CD4-positive, alpha-beta T cell treated with Interleukin-4 for 4 hours (primary cell): Measurements from ENCODE around the gene RAB9B.

Source experiments
- DNase-seq: peaks from one replicate; pipeline ENCODE4 v3.0.0-alpha.2; 2020

RAB9B gene

GRCh38 chrX:103806862-103807474 lies 25.1 kb downstream of the RAB9B start:
- DNase-seq: no peak

DNA sequence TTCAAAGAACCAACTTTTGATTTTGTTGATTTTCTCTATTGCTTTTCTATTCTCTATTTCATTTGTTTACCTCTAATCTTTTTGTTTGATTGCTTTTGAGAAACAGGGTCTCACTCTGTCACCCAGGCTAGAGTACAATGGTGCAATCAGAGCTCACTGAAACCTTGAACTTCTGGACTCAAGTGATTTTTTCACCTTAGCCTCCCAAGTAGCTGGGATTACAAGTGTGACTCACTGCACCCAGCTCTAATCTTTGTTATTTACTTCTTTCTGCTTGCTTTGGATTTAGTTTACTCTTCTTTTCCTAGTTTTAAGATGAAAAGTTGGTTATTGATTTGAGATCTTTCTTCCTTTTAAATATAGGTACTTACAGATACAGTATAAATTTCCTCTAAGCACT lies 26.2 kb downstream of the RAB9B start:
- DNase-seq: no peak

- DNase-seq: no peak
Measured at GRCh38 chrX:103800318-103800717, 31.7 kb downstream of the RAB9B start.

DNA sequence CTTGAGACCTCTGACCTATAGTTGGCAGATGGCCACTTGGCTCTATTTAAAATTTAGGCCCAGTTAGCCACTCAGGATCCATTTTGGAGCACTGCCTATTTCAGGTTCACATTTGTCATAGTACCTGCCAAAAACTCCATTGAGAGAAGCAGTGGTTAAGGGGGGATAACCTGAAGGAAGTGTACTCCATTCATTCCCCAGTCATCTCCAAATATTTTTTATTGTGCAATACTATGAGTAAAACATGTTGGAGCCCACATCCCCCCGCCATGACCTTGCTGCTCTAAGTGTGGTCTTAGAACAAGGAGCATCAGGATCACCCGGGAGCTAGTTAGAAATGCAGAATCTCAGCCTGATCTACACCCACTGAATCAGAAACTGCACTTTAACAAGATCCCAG lies 34.4 kb downstream of the RAB9B start:
- no peak for DNase-seq

DNA sequence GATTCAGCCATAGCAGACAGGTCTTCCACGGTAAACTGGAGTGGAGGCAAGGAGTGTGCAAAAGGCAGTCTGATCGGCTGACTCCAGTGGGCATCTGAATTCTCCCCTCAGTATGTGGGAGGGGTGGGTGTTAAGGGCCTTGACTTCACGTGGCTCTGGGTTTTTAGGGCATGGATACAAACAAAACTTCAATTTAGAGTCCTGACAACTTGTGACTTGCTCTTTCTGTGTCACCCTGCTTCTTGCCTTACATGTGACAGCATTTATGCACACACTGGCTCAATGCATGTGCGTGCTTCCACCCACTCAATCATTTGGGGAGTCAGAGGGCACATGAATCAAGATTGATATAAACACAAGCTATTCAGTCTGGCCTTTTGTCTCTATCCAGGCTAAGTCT lies 37.9 kb downstream of the RAB9B start:
- DNase-seq: no peak

DNA sequence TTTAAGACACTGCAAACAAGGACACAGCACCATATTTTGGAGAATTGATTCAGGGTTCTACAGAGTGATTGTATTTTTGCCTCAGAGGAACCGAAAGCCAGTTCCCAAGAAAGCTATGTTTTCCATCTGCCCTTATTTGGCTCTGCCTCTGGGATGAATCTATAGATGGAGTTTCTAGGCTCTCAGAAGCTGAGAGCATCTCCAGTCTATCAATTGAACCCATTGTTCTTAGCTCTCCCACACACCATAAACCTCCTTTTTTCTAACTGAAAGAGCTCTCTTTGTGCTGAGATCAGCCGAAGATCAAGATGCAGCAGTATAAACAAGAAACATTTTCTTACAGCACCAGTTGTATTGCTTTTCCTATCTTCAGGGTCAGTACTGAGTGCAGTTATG lies 38.5 kb downstream of the RAB9B start:
- no peak for DNase-seq

DNA sequence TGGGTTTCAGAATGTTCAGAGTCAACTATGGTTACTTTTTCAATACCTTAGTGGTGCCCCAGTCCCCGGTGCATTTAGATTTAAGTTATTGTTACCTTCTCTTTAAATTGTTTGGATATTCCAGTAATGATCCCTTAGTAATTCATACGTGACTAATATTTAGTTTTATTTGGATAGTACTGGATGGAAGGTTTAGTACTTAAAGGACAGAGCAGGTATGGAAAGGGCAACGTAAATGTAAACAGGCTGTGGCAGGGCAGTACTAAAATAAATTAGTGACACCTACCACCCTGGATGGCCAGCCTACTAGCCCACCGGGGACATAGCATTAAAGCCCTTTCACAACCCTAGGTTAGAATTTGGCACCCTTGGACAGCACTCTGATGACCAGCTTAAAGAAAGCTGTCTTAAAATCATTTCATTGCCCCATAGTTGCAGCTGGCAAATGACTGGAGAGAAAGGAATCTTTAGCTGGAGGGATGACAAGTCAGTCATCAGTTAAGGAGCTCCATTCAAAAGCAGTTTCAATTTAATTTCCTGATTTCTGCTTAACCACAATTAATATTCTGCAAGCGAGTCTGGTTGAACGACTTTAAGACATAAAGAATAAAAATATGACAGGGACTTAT lies 39.0 kb downstream of the RAB9B start:
- DNase-seq: no peak

DNA sequence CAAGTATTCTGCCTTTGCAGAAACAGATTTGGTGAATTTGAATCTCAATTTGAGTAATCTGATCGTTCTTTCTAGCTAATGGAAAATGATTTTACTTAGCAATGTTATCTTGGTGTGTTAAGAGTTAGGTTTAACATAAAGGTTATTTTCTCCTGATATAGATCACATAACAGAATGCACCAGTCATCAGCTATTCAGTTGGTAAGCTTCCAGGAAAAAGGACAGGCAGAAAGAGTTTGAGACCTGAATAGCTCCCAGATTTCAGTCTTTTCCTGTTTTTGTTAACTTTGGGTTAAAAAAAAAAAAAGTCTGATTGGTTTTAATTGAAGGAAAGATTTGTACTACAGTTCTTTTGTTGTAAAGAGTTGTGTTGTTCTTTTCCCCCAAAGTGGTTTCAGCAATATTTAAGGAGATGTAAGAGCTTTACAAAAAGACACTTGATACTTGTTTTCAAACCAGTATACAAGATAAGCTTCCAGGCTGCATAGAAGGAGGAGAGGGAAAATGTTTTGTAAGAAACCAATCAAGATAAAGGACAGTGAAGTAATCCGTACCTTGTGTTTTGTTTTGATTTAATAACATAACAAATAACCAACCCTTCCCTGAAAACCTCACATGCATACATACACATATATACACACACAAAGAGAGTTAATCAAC lies 40.1 kb downstream of the RAB9B start:
- no peak for DNase-seq

DNA sequence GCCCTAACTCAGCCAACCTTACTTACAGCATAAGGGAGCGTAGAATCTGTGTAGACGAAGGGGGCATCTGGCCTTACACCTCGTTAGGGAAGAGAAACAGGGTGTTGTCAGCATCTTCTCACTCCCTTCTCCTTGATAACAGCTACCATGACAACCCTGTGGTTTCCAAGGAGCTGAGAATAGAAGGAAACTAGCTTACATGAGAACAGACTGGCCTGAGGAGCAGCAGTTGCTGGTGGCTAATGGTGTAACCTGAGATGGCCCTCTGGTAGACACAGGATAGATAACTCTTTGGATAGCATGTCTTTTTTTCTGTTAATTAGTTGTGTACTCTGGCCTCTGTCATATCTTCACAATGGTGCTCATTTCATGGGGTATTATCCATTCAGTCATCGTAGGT lies 40.8 kb downstream of the RAB9B start:
- no peak for DNase-seq

GRCh38 chrX:103789004-103789403 lies 43.1 kb downstream of the RAB9B start:
- no peak for DNase-seq

- no peak for DNase-seq
Measured at GRCh38 chrX:103783971-103784370, 48.1 kb downstream of the RAB9B start.

DNA sequence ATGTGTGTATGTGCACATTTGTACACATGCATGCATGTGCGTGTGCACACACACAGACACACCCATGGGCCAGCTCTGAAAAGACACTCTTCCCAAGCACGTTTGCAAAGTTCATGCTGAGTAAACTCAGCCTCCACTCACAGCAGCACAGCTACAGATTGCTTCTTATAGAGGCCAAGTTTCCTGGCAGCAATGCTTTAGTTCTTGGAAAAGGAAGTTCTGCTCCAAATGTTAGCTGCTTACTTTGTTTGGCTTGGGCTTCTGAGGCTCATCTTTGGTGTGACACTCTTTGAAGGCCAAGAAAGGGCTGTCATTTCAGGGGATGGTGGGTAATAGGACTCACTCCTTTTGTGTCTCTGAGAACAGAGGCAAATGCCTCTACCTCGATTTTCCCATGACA lies 48.9 kb downstream of the RAB9B start:
- DNase-seq: no peak

- DNase-seq: no peak
Measured at GRCh38 chrX:103782640-103783039, 49.4 kb downstream of the RAB9B start.

DNA sequence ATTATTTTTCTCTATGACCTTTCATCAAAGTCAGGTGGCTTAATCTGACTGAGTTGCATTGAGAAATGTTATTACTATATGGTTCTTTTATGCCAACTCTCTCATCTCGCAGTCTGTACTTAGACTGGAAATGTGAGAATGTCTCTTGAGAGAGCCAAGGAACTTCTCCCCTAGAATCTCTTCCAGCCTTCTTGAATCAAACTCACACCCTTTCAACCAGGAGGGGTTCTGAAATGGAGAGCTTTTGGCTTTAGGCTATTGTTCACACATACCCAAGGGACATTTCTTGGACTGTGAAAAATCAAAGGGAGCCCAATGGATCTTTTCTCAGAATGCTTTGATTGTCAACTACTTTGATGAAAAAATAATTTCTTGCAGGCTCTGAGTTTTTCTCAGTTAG lies 50.4 kb downstream of the RAB9B start:
- no peak for DNase-seq

DNA sequence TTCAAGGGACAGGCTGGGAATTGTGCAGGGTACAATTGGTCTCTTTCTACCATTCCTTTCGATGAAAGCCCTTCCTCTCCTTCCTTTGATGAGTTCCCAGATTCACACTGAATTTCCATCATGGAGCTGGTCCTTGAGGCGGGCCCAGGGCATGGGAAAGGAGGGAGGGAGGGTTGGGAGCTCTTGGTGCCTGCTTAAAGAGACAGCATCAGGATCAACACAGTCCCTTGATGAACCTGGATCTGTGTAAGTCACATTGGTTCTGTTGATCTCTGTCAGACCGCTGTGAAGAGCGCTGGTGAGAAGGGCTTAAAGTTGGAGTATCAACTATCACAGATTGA lies 51.0 kb downstream of the RAB9B start:
- no peak for DNase-seq

DNA sequence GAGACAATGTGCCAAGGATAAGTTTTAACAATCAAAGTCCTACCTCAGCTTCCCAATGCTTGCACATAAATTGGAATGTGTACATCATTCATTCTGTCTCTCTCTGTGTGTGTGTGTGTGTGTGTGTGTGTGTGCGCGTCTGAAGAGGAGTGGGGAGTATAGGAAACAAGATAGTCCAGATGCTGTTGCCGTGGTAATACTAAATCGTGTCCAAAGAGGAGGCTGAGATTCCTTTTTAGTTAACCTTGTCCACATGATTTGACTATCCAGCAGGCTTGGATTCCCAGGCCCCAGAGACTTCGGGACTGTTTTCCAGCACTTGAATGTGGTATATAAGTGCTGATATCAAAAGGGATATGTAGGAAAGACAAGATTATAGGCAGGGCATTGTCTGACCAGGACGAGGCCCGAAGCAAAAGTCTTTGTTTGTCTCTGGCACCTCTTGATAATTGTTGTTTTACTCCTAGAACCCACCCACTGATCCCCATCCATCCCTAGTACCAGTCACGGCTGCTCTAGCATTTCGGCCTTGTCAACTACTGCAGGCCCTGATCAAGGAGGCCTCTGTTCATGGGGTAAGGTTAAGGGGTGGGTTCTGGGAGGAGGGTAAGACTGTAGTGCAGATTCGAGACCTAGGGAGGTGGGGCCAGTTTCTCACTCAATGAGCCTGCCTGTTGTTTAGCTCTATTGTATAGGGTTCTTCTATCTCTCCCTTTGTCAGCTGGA lies 51.6 kb downstream of the RAB9B start:
- no peak for DNase-seq

DNA sequence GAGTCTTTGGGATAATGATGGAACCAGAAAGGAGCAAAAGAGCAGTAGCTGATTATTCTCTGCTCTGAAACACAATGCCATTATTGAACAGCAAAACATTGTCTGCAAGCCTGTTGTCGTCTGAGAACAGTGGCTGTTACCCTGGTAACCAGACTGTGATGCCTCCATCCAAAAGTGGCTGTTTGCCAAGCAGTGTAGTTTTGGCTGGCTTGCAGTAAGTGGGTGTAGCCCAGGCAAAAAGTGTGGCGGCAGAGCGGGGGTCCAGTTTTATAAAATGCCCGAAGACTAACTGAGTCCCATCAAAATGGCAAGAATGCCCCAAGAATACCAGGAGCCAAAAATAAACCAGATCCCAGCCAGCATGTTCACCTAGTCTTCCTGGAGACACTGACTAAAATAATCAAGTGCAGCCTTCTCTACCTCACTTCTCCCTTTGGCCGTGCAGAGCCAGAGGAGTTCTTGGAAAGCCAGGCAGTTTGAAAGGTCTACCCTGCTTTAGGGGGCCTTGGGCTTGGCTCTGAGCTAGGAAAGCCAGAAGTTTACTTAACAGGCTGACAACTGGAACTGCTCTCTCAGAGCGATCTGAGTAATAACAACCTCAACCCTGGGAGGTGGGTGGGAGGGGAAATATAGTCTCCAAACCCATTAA lies 52.8 kb downstream of the RAB9B start:
- DNase-seq: no peak

GRCh38 chrX:103776546-103776945 lies 55.5 kb downstream of the RAB9B start, which contains the start of gene PLP1:
PLP1 (plus strand) TSS chrX:103776840; CDS start chrX:103776996, 156 bp downstream.
- DNase-seq: no peak

DNA sequence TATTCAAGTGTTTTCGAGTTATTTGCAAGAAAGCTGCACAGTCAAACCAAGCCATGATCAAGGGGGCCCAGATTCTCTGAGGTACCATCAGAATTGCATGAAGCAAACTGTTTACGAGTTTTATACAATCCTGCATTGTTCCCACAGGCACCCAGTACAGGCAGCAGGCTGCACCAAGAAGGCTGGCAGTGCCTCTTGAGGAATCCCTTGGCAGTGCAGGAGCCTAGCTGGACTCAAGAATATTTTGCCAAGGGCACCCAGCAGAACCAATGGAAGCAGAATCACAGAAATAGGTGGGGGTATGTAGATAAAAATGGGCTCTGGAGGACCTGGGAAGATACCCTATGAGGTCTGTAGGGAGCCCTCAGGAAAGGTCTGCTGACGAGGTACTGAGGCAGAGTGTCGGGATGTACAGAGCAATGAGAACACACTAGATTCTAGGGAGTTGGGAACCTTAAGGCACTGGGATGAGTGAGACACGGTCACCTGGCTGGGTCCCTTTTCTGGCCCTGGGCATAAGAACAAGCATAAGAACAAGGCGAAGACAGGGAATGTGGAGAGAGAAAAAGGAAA lies 57.9 kb downstream of the RAB9B start:
- DNase-seq: no peak

DNA sequence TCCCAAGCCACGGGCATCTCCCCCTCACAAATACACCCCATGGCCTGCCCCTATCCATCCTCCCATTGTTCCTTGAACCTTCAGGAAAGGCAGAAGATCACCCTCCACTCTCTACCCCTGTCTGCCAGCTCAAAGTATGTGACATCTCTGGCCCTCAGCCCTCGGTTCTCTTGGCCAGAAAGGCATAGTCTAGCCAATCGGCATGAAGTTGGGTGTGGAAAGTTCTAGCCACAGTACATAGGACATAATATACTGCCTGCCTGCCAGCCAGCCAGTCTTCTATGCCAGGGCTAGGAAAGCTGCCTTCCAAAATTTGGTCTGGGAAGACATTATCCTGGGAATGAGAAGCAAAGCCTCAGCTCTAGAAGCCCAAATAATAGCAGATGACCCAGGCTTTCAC lies 58.6 kb downstream of the RAB9B start:
- DNase-seq: no peak
